Activated T-cell treated with anti-CD3 and anti-CD28 coated beads for 24 hours (primary cell): Measurements from ENCODE around the gene HIF3A.

Source experiments
- DNase-seq: peaks from one replicate; pipeline ENCODE4 v3.0.0-alpha.2; 2020; ENCODE audit warnings: low read depth

Gene HIF3A

GRCh38 chr19:46385636-46386035 lies 88.8 kb downstream of the HIF3A start:
- DNase-seq: no peak

DNA sequence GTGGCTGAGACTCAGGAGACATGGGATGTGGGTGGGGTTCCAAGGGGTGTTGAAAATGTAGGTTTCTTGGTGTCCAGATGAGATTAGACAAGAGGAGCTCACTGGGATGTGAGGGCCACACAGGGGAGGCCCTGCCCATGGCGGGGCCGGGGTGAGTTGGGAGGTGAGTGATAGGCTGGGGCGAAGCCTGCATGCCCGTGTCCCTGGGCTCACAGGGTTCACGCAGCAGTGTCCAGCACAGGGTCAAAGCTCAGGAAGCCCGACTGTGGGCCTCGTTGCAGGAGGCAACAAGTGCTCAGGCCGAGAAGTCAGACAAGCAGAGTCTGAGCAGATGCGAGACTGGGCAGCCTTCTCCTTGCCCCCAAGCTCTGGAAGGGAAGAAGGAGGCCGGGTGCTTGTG lies 89.3 kb downstream of the HIF3A start:
- no peak for DNase-seq

DNA sequence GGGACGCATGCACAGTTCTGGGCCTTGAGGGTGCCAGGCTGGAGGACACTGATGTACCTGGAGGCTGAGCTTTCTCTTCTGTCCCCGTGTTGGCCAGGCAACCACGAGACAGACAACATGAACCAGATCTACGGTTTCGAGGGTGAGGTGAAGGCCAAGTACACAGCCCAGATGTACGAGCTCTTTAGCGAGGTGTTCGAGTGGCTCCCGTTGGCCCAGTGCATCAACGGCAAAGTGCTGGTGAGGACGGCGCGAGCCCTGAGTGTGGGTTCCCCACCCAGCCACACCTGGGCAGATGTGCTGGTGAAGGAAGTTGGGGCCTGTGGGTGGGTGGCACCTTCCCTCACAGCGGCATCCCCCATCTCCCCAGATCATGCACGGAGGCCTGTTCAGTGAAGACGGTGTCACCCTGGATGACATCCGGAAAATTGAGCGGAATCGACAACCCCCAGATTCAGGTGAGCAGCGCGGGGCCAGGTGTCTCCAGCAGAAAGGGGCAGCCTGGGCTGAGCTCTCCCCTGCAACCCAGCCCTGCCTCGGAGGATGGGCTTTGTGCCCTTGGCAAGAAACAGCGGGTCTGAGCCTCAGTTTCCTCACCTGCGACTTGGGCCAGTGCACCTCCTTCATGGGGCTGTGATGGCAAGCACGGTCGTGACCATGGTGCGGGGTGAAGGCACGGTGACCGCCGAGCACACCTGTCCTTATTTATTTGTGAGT lies 90.3 kb downstream of the HIF3A start:
- DNase-seq: no peak

GRCh38 chr19:46387713-46388130 lies 90.9 kb downstream of the HIF3A start:
- no peak for DNase-seq

- DNase-seq: no peak
These were observed 91.7 kb downstream of the HIF3A start for GRCh38 chr19:46388311-46389095.

DNA sequence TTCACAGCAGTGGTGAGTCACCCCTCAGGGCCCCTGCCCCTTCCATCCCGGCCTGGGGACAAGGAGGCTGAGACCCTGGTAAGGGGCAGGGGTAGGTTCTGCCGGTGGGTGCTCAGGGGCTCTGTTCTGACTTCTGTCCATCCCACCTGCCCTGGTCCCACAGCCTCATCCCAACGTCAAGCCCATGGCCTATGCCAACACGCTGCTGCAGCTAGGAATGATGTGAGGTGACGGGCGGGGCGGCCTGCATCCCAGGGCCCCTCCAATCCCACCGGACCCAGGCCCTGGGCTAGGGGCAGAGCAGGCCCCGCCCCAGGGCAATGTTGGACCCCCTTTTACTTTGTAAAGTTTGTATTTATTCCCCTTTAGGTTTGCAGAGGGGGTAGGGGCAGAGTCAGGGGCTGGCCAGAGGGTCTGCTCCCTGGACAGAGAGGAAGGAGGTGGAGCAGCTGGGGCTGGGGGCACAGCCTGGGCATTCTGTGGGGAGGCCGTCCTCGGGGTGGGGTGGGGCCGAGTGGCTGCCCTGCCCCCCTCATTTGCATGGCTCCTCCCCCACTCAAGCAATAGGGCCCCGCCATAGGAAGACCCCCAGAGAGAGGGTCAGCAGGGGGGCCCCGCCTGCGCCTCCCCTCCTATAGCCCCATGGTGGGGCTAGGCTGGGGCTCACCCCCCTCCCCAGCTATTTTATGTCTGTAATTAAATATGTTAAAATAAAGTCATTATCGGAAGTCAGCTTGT lies 93.4 kb downstream of the HIF3A start:
- no peak for DNase-seq

DNA sequence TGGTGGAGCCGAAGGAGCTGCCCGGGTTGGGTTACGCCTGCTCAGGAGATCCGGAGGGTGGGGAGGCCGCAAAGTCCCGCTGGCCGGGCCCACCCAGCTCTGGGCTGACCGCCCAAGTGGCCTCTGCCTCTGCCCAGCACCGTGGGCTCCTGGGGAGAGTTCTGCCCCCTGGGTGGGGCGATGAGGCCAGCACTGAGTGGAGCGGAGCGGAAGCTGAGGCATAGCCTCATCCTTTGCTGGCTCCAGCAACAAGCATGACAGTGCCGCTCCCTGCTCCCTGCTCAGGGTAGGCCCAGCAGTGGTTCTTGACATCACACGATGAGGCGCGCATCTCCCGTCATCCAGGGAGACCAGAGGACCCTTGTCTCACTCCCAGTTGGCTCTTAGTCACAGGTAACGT lies 94.0 kb downstream of the HIF3A start:
- DNase-seq: no peak

DNA sequence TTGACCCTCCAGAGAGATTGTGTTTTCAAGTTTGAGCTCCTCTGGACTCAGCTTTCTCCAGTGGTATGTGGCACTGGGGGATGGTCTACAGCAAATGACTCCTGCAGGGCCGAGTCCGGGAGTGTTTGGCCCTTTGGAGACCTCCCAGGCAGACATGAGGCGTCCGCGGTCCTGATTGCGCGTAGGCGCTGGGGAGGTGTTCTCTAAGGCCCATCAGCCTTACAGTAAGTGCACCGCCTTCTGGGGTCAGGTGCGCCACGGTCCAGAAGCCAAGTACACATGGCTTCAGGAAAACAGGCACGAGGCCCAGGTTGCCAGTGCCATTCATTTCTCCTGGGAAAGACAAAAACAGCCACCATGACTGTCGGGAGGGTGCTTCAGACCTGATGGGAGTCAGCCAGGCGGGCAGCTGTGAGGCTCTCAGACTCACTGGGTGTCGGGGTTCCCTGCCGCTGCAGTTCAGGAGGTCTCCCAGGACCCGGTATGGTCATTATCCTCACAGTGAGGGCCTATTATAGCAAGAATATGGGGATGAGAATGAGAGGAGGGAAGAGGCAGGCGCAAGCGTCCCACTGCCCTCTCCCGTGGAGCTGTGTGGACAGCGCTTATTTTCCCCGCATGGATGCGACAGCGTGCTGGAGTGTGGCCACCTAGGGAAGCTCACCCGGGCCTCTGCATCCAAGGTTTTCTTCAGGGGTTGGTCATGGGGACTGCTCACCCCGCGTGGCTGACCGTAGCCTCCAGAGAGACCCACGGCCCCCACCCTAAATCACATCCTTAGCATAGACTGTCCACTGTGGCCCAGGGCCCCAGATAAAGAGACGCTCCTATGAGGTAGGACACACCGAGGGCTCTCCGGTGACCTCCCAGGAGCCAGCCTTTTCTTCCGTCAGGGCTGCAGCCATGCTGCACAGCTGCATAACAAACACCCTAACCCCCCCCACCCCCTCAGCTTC lies 94.7 kb downstream of the HIF3A start:
- no peak for DNase-seq

- DNase-seq: no peak
These were observed 95.5 kb downstream of the HIF3A start for GRCh38 chr19:46392252-46392801.

GRCh38 chr19:46392837-46393236 lies 96.0 kb downstream of the HIF3A start:
- DNase-seq: no peak
